H1 (cell line): ENCODE data around the gene CRISPLD2. TPM values are rescaled to one million over a fixed set of nuclear protein-coding genes. Genes with fewer than 3 reads are reported as not detected.

Experiments used
- ATF2 ChIP-seq: IDR thresholded peaks from 2 replicates; pipeline ENCODE4 v1.6.1; 2012; ENCODE audit warnings: low read length, inconsistent platforms
- BCL11A ChIP-seq, 2 experiments: IDR thresholded peaks; one replicate each; pipeline ENCODE4 v1.6.1; 2011; ENCODE audit warnings: low read depth in 2 of 2, low read length in 2 of 2, mild to moderate bottlenecking in 2 of 2
- RFX5 ChIP-seq: IDR thresholded peaks from 2 replicates; pipeline ENCODE4 v1.6.1; 2011; ENCODE audit warnings: low read depth, low read length, improper control_type of control experiment, borderline replicate concordance
- TEAD4 ChIP-seq: IDR thresholded peaks from 2 replicates; pipeline ENCODE4 v1.6.1; 2012; ENCODE audit warnings: low read depth, low read length, inconsistent platforms, mixed read lengths
- USF2 ChIP-seq: IDR thresholded peaks from 2 replicates; pipeline ENCODE4 v1.6.1; 2011; ENCODE audit warnings: low read length, improper control_type of control experiment
- polyA plus RNA-seq, 7 experiments: library from polyadenylated mRNA; depleted of rRNA in 3 of 7; stranded (reverse) in 5 of 7; unstranded in 2 of 7; fragments of >200 nt in 5 of 7; fragments of 200-250 nt in 2 of 7; gene quantifications; 1 replicate in 5 of 7; 2 replicates in 1 of 7; 4 replicates in 1 of 7; pipeline versions ENCODE4 v1.2.1 to v1.2.3, GENCODE V29; 2011 to 2013; ENCODE audit warnings: missing spikeins in 2 of 7, mixed read lengths in 2 of 7
- total RNA-seq: library from RNA; stranded (reverse); fragmentation: NEBNext Ultra II Directional; extraction: Animal tissue kit (Norgen Biotek cat#: 25700); gene quantifications from 2 replicates; pipeline ENCODE4 v1.2.1, GENCODE V29; 2021

CRISPLD2 gene
- total and polyA plus RNA-seq, 2 of the 8 experiments (the other 6 are each of a cell fraction or from before 2014, with no cell fraction given) = 2.7 to 5.1 TPM

- TF ChIP-seq USF2 (no peak), RFX5 (no peak), TEAD4 (no peak), ATF2 (no peak), BCL11A (IDR thresholded peaks at IDR 0.05; ENCODE audit: low read depth in 2 of 2, low read length in 2 of 2) (no peak)
These were observed 15.5 kb upstream of the CRISPLD2 start (continued) for GRCh38 chr16:84804326-84804725.
